Measurements from ENCODE around the gene TBL1X.

- no peak for TF ChIP-seq CTCF (conservative IDR thresholded peaks at IDR 0.05; ENCODE audit: low read depth, low read length)
- no peak for TF ChIP-seq EZH2 (IDR thresholded peaks at IDR 0.05; ENCODE audit: low read length, unreplicated experiment)
These were observed 67.5 kb downstream of the TBL1X start for GRCh38 chrX:9532349-9532748.
